Measurements from ENCODE around the gene ELK1. TPM values are rescaled to one million over a fixed set of nuclear protein-coding genes. Genes with fewer than 3 reads are reported as not detected.

The ELK1 gene
- total and polyA plus RNA-seq, 2 experiments from 2014 or later, result 19.2 to 39.5 TPM

DNA sequence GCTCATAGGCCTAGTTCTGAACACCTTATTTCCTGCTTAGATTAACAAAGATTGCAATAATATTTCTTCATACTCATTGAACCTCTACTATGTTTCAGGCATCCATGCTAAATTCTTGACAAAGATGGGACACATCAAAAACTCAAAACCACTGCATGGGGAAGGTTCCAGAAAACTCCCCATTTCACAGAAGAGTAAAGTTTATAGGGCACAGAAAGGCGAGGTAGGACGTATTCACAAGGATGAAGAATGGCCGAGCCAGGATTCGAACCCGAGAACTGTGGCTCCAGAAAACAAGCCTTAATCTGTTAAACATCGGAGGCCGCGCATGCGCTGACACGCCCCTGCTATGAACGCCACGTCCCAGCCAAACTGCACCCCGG lies 7.9 kb upstream of the ELK1 start:
- TF ChIP-seq STAT1 (IDR thresholded peaks at IDR 0.05; ENCODE audit: unreplicated experiment) (no peak), EZH2phosphoT487 (IDR thresholded peaks at IDR 0.05; ENCODE audit: unreplicated experiment) (no peak), EZH2 (IDR thresholded peaks at IDR 0.05; ENCODE audit: low read depth, unreplicated experiment) (no peak), ZNF331 (CRISPR knock-in tag; IDR thresholded peaks at IDR 0.05; ENCODE audit: low read depth) (no peak), POLR2AphosphoS5 (IDR thresholded peaks at IDR 0.05; ENCODE audit: low read depth) (no peak), NANOG (IDR thresholded peaks at IDR 0.05; ENCODE audit: borderline replicate concordance) (no peak), ZNF114 (CRISPR knock-in tag; IDR thresholded peaks at IDR 0.05) (no peak), CREB1 (CRISPR knock-in tag; IDR thresholded peaks at IDR 0.05; ENCODE audit: low read depth) (no peak), JUNB (IDR thresholded peaks at IDR 0.05; ENCODE audit: unreplicated experiment) (no peak)
- TF ChIP-seq, protein P1, sequence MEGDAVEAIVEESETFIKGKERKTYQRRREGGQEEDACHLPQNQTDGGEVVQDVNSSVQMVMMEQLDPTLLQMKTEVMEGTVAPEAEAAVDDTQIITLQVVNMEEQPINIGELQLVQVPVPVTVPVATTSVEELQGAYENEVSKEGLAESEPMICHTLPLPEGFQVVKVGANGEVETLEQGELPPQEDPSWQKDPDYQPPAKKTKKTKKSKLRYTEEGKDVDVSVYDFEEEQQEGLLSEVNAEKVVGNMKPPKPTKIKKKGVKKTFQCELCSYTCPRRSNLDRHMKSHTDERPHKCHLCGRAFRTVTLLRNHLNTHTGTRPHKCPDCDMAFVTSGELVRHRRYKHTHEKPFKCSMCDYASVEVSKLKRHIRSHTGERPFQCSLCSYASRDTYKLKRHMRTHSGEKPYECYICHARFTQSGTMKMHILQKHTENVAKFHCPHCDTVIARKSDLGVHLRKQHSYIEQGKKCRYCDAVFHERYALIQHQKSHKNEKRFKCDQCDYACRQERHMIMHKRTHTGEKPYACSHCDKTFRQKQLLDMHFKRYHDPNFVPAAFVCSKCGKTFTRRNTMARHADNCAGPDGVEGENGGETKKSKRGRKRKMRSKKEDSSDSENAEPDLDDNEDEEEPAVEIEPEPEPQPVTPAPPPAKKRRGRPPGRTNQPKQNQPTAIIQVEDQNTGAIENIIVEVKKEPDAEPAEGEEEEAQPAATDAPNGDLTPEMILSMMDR (conservative IDR thresholded peaks at IDR 0.05; ENCODE audit: low read depth in 2 of 2), result no peak
- TF ChIP-seq, protein P2, sequence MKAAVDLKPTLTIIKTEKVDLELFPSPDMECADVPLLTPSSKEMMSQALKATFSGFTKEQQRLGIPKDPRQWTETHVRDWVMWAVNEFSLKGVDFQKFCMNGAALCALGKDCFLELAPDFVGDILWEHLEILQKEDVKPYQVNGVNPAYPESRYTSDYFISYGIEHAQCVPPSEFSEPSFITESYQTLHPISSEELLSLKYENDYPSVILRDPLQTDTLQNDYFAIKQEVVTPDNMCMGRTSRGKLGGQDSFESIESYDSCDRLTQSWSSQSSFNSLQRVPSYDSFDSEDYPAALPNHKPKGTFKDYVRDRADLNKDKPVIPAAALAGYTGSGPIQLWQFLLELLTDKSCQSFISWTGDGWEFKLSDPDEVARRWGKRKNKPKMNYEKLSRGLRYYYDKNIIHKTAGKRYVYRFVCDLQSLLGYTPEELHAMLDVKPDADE (IDR thresholded peaks at IDR 0.05), result no peak
- TF ChIP-seq, protein P3, sequence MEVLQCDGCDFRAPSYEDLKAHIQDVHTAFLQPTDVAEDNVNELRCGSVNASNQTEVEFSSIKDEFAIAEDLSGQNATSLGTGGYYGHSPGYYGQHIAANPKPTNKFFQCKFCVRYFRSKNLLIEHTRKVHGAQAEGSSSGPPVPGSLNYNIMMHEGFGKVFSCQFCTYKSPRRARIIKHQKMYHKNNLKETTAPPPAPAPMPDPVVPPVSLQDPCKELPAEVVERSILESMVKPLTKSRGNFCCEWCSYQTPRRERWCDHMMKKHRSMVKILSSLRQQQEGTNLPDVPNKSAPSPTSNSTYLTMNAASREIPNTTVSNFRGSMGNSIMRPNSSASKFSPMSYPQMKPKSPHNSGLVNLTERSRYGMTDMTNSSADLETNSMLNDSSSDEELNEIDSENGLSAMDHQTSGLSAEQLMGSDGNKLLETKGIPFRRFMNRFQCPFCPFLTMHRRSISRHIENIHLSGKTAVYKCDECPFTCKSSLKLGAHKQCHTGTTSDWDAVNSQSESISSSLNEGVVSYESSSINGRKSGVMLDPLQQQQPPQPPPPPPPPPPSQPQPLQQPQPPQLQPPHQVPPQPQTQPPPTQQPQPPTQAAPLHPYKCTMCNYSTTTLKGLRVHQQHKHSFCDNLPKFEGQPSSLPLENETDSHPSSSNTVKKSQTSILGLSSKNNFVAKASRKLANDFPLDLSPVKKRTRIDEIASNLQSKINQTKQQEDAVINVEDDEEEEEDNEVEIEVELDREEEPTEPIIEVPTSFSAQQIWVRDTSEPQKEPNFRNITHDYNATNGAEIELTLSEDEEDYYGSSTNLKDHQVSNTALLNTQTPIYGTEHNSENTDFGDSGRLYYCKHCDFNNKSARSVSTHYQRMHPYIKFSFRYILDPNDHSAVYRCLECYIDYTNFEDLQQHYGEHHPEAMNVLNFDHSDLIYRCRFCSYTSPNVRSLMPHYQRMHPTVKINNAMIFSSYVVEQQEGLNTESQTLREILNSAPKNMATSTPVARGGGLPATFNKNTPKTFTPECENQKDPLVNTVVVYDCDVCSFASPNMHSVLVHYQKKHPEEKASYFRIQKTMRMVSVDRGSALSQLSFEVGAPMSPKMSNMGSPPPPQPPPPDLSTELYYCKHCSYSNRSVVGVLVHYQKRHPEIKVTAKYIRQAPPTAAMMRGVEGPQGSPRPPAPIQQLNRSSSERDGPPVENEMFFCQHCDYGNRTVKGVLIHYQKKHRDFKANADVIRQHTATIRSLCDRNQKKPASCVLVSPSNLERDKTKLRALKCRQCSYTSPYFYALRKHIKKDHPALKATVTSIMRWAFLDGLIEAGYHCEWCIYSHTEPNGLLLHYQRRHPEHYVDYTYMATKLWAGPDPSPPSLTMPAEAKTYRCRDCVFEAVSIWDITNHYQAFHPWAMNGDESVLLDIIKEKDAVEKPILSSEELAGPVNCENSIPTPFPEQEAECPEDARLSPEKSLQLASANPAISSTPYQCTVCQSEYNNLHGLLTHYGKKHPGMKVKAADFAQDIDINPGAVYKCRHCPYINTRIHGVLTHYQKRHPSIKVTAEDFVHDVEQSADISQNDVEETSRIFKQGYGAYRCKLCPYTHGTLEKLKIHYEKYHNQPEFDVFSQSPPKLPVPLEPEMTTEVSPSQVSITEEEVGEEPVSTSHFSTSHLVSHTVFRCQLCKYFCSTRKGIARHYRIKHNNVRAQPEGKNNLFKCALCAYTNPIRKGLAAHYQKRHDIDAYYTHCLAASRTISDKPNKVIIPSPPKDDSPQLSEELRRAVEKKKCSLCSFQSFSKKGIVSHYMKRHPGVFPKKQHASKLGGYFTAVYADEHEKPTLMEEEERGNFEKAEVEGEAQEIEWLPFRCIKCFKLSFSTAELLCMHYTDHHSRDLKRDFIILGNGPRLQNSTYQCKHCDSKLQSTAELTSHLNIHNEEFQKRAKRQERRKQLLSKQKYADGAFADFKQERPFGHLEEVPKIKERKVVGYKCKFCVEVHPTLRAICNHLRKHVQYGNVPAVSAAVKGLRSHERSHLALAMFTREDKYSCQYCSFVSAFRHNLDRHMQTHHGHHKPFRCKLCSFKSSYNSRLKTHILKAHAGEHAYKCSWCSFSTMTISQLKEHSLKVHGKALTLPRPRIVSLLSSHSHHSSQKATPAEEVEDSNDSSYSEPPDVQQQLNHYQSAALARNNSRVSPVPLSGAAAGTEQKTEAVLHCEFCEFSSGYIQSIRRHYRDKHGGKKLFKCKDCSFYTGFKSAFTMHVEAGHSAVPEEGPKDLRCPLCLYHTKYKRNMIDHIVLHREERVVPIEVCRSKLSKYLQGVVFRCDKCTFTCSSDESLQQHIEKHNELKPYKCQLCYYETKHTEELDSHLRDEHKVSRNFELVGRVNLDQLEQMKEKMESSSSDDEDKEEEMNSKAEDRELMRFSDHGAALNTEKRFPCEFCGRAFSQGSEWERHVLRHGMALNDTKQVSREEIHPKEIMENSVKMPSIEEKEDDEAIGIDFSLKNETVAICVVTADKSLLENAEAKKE (CRISPR knock-in tag; IDR thresholded peaks at IDR 0.05), result no peak
- TF ChIP-seq, protein P4, sequence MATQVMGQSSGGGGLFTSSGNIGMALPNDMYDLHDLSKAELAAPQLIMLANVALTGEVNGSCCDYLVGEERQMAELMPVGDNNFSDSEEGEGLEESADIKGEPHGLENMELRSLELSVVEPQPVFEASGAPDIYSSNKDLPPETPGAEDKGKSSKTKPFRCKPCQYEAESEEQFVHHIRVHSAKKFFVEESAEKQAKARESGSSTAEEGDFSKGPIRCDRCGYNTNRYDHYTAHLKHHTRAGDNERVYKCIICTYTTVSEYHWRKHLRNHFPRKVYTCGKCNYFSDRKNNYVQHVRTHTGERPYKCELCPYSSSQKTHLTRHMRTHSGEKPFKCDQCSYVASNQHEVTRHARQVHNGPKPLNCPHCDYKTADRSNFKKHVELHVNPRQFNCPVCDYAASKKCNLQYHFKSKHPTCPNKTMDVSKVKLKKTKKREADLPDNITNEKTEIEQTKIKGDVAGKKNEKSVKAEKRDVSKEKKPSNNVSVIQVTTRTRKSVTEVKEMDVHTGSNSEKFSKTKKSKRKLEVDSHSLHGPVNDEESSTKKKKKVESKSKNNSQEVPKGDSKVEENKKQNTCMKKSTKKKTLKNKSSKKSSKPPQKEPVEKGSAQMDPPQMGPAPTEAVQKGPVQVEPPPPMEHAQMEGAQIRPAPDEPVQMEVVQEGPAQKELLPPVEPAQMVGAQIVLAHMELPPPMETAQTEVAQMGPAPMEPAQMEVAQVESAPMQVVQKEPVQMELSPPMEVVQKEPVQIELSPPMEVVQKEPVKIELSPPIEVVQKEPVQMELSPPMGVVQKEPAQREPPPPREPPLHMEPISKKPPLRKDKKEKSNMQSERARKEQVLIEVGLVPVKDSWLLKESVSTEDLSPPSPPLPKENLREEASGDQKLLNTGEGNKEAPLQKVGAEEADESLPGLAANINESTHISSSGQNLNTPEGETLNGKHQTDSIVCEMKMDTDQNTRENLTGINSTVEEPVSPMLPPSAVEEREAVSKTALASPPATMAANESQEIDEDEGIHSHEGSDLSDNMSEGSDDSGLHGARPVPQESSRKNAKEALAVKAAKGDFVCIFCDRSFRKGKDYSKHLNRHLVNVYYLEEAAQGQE (IDR thresholded peaks at IDR 0.05; ENCODE audit: unreplicated experiment), result no peak
- ATAC-seq, result no peak
- no peak overlapping the region for H2AFZ ChIP-seq
- Mint-ChIP-seq H3K36me3 (ENCODE audit: low read depth) (peaks cover 34% of the 10 kb centered on the region), H3K4me1 (no peaks in the 10 kb centered on the region), H3K4me3 (peak overlapping the region; percentile 91), H3K27me3 (ENCODE audit: insufficient read depth, low read depth, poor library complexity) (peaks cover 9% of the 10 kb centered on the region), H3K27ac (peak overlapping the region; percentile 99), H3K9me3 (peaks cover 7% of the 10 kb centered on the region; the same call in 2 of the 3 replicates)
- H3F3A ChIP-seq (replicated peaks; ENCODE audit: low read depth), result no peaks in the 10 kb centered on the region
- H3K4me1 ChIP-seq (ENCODE audit: insufficient read depth), result no peaks in the 10 kb centered on the region; the same call in 1 of the 2 replicates
- H3K79me2 ChIP-seq (replicated peaks; ENCODE audit: insufficient read depth), result peaks cover 5% of the 10 kb centered on the region; the same call in 1 of the 2 replicates
- no peaks in the 10 kb centered on the region for H4K20me1 ChIP-seq (replicated peaks; ENCODE audit: insufficient read depth)
- H3K36me3 ChIP-seq (ENCODE audit: insufficient read depth), result no peaks in the 10 kb centered on the region
- peak overlapping the region; percentile 81 for H3K4me2 ChIP-seq
- peak overlapping the region; percentile 90 for H3K27ac ChIP-seq (ENCODE audit: low read depth)
- H3K9me2 ChIP-seq (ENCODE audit: insufficient read depth), result no peaks in the 10 kb centered on the region
- DNase-seq (ENCODE audit: low spot score), result no peak
- H3K4me3 ChIP-seq, result peak overlapping the region; percentile 69
- peaks cover 12% of the 10 kb centered on the region; the same call in 1 of the 2 replicates for H3K27me3 ChIP-seq (ENCODE audit: insufficient read depth)

Data from GM23338 (cell line).